GM21423 (cell line): ENCODE results near the gene CD302.
"Not testable (repeated sequence)": the region's sequence is repeated elsewhere in the genome, so short reads cannot be mapped to it uniquely, and the experiment has no call there.

ENCODE experiments used
- ATAC-seq: cut with Tn5 transposase; IDR thresholded peaks from one replicate; pipeline ENCODE4 v1.9.1; 2021; ENCODE audit warnings: mild to moderate bottlenecking, moderate library complexity; ENCODE audit not compliant: unreplicated experiment

Gene CD302

DNA sequence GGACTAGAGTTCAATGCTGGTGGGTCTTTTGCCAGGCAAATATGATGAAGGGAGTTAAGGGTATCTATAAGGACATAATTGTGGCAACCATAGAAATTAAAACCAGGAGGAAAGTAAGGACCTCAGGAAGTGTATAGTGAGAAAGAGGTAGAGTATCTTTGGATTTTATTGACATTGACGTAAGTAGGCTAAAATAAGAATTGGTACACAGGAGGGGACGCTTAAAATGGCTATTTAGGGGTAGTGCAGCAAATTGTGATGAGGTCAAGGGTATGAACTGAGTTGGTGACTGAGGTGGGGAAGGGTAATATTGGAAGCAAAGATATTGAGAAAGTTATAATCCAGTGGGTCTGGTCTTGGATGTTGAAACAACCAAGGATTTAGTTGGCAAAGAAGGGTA is 43.0 kb downstream of the CD302 start:
- ATAC-seq: no peak

DNA sequence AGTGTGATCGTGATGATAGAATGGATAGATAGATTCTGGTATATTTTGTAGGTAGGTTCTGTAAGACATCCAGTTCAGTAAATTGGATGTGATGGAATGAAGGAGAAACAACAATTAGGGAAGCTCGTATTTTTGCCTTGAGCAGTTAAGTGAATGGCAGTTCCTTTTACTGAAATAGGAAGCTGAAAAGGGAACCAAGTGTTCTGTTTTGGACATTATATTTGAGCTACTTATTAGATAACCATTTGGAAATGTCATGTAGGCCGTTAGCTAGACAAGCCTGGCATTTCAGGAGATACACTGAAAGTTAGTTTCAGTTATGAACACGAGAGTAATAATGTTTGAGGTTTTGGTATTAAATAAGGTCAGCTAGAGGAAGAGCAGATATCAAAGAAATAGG is 44.2 kb downstream of the CD302 start:
- ATAC-seq: no peak

DNA sequence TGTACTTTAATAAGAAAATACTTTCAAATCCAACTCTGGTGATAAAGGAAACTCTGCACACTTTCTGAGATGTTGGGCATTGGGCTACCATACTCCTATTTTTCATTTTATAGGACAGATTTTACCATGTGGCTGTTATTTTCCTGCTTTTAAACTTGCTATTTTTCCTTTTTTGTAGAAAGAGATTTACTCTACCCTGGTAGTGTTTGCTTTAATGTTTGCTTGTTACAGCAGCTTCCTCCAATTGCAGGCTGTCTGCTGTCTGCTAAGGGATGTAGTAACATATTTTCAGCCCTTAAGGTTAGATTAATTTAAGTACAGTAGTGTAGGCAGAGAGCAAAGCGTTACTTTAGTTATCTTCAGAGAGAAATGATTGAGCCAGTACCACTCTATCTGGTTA is 47.1 kb downstream of the CD302 start:
- no peak for ATAC-seq

DNA sequence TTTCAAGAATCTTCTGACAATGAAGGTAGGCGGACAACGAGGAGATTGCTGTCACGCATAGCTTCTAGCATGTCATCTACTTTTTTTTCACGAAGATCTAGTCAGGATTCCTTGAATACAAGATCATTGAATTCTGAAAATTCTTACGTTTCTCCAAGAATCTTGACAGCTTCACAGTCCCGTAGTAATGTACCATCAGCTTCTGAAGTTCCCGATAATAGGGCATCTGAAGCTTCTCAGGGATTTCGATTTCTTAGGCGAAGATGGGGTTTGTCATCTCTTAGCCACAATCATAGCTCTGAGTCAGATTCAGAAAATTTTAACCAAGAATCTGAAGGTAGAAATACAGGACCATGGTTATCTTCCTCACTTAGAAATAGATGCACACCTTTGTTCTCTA is 49.9 kb downstream of the CD302 start:
- ATAC-seq: no peak

DNA sequence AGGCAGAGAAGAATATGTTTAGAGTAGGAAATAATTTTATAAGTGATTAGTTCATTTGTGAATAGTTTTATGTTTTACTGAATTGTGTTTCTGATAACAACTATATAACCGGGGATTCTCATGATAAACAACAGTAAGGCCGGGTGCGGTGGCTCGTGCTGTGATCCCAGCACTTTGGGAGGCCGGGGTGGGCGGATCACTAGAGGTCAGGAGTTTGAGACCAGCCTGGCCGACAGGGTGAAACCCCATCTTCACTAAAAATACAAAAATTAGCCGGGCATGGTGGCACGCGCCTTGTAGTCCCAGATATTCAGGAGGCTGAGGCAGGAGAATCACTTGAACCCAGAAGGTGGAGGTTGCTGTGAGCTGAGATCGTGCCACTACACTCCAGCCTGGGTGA is 52.8 kb downstream of the CD302 start:
- ATAC-seq: not testable (repeated sequence)

DNA sequence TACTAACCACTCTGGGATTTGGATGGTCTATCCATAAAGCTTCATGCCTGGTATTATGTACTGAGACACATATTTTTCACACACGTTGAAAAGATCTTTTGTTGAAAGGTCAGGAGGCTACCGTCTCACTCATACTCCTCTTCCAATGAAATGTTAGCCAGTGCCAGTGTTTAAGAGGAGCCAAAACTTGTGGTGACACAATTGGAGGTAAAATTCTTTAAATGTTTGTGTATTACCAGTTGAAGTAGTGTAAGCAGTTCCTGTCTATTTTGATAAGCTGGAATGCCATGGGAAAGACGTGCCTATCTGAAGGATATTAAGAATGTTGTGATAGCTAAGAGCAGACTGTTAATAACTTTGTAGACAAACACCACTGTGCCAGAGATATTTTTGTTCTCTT is 53.6 kb downstream of the CD302 start:
- no peak for ATAC-seq

DNA sequence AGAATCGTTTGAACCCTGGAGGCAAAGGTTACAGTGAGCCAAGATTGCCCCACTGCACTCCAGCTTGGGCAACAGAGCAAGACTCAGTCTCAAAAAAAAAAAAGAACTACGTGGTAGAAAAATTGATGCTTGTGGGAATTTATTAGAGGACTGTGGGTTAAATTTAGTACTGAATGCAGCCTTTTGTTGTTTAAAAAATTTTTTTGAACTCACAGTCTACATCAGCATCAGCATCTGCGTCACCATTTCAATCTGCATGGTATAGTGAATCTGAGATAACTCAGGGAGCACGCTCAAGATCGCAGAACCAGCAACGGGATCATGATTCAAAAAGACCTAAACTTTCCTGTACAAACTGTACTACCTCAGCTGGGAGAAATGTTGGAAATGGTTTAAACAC is 55.2 kb downstream of the CD302 start:
- no peak for ATAC-seq

DNA sequence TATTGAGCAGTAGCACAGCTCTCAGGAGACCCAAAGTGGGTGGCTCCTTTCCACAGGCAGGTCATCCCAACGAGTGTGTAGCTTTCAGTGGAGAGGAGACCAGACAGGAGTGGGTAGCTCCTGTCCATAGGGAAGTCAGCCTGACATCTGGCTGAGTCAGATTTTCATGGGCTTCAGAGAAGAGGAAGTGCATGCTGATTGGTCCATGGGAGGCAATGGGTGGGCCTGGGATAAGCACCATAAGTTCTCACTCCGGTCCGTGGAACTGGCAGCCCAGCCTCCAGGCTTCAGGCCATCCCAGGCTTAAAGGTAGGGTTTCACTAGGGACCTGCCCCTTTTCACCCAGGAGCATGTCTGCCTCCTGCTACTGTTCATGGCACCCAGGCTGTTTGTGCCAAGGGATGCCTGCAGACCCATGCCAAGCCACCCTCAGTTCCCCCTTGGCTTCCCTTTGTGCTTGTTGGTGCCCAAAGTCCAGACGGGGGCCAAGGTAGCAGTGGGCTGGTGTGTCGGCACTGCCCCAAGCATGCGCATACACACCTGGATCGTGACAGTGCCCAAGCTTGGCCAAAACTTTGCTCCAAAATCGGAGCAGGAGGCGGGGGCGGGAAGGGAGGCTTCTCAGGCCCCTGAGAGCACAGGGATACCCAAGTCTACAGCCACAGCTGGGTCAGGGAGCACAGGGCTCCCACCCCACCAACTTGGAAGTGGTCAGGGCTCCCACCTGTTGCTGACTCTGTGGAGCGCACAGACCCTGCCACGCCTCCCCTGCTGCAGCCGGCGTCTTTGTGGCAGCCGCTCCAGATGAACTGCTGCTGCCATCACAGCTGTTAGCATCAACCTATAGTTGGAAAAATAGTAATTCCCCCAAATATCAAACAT is 59.3 kb downstream of the CD302 start:
- ATAC-seq: no peak

DNA sequence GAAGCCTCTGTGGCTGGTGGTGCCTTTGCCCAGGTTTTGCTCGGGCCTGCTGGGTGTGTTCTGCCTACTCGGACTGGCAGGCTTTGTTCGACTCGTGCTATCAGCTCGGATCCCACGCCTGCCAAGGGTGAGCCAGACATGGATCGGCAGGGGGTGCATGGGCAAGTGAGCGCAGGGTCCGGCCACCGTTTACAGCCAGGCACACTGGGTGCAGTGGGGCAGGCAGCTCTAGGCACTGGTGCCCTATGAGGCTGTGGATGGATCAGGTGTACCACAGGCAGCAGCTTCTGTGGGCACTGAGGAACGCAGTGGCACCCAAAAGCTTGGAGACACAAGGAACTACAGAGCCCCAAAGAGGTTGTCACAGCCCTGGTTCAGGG is 60.1 kb downstream of the CD302 start:
- no peak for ATAC-seq

DNA sequence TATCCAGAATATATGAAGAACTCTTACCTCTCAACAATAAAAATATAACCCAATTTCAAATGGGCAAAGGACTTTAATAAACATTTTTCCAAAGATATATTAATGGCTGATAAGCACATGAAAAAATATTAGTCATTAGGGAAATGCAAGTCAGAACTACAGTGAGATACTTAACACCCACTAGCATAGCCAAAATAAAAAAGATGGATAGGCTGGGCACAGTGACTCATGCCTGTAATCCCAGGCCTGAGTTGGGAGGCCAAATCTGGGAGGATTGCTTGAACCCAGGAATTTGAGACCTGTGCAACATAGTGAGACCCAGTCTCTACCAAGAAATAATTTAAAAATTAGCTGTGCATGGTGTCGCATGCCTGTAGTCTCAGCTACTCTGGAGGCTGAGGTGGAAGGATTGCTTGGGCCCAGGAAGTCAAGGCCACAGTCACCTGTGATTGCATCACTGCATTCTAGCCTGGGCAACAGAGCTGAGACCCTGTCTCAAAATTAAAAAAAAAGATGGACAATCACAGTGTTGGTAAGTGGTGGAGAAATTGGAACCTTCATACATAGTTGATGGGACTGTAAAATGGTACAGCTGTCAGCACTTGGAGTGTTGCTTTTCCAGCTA is 60.6 kb downstream of the CD302 start:
- ATAC-seq: no peak

DNA sequence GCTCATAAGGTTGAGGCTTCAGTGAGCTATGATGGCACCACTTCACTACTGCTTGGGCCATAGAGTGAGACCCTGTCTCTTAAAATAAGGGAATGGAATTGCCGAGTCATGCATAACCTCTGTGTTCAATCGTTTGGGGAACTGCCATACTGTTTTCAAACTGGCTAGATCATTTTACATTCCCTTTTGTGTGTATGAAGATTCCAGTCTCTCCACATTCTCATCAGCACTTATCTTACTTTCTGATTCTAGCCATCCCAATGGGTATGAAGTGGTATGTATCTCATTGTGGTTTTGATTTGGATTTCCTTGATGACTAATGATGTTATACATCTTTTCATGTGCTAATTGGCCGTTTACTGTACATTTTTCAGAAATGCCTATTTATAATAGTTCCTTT is 62.0 kb downstream of the CD302 start:
- ATAC-seq: no peak

DNA sequence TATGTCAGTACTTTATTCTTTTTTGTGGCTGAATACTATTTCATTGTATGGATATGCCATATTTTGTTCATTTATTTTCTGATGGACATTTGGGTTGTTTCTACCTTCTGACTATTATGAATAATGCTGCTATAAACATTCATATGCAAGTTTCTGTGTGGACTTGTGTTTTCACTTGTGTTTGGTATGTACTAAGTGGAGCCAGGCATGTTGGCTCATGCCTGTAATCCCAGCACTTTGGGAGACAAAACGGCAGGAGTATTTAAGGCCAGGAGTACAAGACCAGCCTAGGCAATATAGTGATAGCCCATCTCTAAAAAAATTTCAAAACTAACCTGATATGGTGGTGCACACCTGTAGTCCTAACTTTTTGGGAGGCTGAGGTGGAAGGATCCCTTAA is 62.4 kb downstream of the CD302 start:
- no peak for ATAC-seq

DNA sequence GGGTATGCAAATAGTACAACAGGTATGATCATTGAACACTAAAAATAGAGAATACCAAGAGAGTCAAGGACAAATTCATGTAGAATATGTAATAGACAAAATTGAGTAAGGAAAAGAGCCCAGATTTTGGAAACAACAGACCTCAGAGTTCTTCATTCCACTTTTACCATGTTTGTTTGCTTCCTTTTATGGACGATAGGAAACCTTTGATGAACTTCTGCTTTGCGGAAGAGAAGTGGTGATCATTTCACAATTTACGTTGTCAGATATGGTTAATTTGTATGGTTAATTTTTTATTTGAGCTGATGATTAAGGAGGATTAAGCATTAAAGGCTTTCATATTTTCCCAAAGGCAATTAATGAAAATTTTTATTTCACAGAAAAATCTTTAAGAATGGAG is 69.4 kb downstream of the CD302 start:
- no peak for ATAC-seq

DNA sequence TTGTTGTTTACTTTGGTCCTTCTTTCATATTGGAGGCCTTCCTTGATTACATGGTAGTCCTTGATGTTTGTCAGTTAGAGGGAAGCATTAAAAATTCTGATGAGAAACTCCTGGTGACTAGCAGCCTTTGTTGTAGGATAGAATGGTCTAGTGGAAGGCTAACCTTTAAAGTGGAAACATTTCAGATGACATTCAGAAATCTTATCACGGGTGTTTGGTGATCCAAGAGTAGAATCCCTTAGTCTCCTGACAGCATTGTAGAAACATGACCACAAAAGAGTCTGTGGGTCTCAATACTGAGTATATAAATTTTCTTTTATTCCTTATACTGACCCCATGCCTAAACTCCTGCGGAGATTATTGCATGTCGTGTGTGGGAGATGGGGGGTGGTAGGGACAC is 72.3 kb downstream of the CD302 start:
- no peak for ATAC-seq

DNA sequence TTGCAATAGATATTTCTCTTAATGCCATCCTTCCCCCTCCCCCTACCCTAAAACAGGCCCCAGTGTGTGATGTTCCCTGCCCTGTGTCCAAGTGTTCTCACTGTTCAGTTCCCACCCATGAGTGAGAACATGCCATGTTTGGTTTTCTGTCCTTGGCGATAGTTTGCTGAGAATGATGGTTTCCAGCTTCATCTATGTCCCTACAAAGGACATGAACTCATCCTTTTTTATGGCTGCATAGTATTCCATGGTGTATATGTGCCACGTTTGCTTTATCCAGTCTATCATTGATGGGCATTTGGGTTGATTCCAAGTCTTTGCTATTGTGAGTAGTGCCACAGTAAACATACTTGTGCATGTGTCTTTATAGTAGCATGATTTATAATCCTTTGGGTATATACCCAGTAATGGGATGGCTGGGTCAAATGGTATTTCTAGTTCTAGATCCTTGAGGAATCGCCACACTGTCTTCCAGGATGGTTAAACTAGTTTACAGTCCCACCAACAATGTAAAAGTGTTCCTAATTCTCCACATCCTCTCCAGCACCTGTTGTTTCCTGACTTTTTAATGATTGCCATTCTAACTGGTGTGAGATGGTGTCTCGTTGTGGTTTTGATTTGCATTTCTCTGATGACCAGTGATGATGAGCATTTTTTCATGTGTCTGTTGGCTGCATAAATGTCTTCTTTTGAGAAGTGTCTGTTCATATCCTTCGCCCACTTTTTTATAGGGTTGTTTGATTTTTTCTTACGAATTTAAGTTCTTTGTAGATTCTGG is 73.0 kb downstream of the CD302 start:
- ATAC-seq: not testable (repeated sequence)

DNA sequence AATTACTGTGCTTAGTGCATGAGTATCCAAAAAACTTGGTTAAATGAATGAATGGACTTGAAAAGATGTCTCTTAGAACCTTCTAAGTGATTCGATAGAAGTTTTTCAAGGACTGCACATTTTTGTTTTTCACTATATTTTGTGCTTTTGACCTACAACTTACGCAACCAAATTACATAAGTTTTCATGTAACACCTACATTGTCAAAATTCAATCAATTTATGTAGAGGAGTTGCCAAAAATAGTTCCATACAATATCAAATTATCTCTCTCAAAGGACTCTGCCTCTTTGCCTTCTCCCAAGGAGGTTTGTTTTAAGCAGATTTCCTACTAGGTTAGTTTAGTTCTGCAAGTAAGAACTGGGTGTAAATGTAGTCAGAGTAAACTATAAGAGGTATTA is 75.4 kb downstream of the CD302 start:
- ATAC-seq: no peak

DNA sequence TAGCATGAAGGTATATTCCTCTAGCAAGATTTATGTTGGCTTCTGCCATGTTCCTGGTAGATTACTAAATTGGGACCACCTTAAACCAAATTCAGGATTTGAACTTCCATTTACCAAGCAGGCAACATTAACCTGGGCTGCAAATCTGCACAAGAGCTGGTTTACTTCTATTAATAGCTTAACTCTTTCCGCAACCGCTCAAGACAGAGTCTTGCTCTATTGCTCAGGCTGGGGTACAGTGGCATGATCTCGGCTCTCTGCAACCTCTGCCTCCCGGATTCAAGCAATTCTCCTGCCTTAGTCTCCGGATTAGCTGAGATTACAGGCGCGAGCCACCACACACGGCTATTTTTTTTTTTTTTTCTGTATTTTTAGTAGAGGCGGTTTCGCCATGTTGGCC is 77.3 kb downstream of the CD302 start:
- no peak for ATAC-seq
